T47D (cell line): ENCODE measurements around the gene FARSA.
A peak's percentile ranks its signal among the peaks of the same experiment; 100 is the strongest.
"Not testable (repeated sequence)": the region's sequence is repeated elsewhere in the genome, so short reads cannot be mapped to it uniquely, and the experiment has no call there.

Experiments
- DNase-seq, 2 experiments: peaks; one replicate each; pipeline versions ENCODE4 v3.0.0 to v3.0.0-alpha.2; 2011 to 2012; ENCODE audit warnings: low read depth in 1 of 2, low spot score in 1 of 2
- JUND ChIP-seq: IDR thresholded peaks from 2 replicates; pipeline ENCODE4 v1.6.1; 2012; ENCODE audit warnings: low read depth
- in situ Hi-C: cut with HindIII; loops from 2 replicates; pipeline ENCODE4 v1.10.0; 2016; ENCODE audit warnings: low sequenced_read_pairs, low pct_unique_long_range_greater_than_20kb

FARSA gene

GRCh38 chr19:12913851-12914690 lies 19.4 kb downstream of the FARSA start:
- DNase-seq, result peak in 1 of 2 experiments; percentile 8
- TF ChIP-seq JUND, result no peak
- in situ Hi-C loops, result no loop called here

- peak; percentile 55 to 84 for DNase-seq
- in situ Hi-C loops, result no loop called here
- no peak for TF ChIP-seq JUND
Observed at GRCh38 chr19:12913011-12913561, 20.4 kb downstream of the FARSA start.

GRCh38 chr19:12912571-12912970 lies 20.9 kb downstream of the FARSA start:
- TF ChIP-seq JUND, result no peak
- DNase-seq, result no peak
- in situ Hi-C loops, result no loop called here

GRCh38 chr19:12907166-12907565 lies 26.3 kb downstream of the FARSA start:
- no peak for DNase-seq

GRCh38 chr19:12899891-12900518 lies 33.5 kb downstream of the FARSA start:
- in situ Hi-C loops, result no loop called here
- DNase-seq, result no peak
- no peak for TF ChIP-seq JUND

More at GRCh38 chr19:12907166-12907565, 26.3 kb downstream of the FARSA start:
- TF ChIP-seq JUND, result no peak
- in situ Hi-C loops, result no loop called here

- DNase-seq, result no peak
- in situ Hi-C loops, result no loop called here
- no peak for TF ChIP-seq JUND
Observed at GRCh38 chr19:12896460-12896859, 37.1 kb downstream of the FARSA start.

- DNase-seq, result no peak
- no peak for TF ChIP-seq JUND
- in situ Hi-C loops, result no loop called here
Observed at GRCh38 chr19:12893582-12893981, 39.9 kb downstream of the FARSA start.

- in situ Hi-C loops, result no loop called here
- TF ChIP-seq JUND, result no peak
- DNase-seq, result no peak
Observed at GRCh38 chr19:12891553-12892021, 41.9 kb downstream of the FARSA start.

GRCh38 chr19:12890787-12891552 lies 42.5 kb downstream of the FARSA start, which contains the start of gene GCDH:
TSS of gene GCDH (plus strand) at chr19:12891160. CDS start at chr19:12891305, 145 bp downstream.
- TF ChIP-seq JUND, result no peak
- peak; percentile 89 to 99 for DNase-seq
- in situ Hi-C loops, result no loop called here

- in situ Hi-C loops, DNase-seq: not testable (repeated sequence)
Observed at GRCh38 chr19:12890299-12890786, 43.2 kb downstream of the FARSA start.

- no peak for TF ChIP-seq JUND
- no peak for DNase-seq
- in situ Hi-C loops, result no loop called here
Observed at GRCh38 chr19:12888006-12888603, 45.4 kb downstream of the FARSA start.
